Epidermal melanocyte (primary cell): ENCODE data around the gene TBC1D16.

Experiments used
- DNase-seq: peaks from one replicate; pipeline ENCODE4 v3.0.0; 2011; ENCODE audit warnings: low spot score; ENCODE audit not compliant: insufficient read length

Gene TBC1D16

DNA sequence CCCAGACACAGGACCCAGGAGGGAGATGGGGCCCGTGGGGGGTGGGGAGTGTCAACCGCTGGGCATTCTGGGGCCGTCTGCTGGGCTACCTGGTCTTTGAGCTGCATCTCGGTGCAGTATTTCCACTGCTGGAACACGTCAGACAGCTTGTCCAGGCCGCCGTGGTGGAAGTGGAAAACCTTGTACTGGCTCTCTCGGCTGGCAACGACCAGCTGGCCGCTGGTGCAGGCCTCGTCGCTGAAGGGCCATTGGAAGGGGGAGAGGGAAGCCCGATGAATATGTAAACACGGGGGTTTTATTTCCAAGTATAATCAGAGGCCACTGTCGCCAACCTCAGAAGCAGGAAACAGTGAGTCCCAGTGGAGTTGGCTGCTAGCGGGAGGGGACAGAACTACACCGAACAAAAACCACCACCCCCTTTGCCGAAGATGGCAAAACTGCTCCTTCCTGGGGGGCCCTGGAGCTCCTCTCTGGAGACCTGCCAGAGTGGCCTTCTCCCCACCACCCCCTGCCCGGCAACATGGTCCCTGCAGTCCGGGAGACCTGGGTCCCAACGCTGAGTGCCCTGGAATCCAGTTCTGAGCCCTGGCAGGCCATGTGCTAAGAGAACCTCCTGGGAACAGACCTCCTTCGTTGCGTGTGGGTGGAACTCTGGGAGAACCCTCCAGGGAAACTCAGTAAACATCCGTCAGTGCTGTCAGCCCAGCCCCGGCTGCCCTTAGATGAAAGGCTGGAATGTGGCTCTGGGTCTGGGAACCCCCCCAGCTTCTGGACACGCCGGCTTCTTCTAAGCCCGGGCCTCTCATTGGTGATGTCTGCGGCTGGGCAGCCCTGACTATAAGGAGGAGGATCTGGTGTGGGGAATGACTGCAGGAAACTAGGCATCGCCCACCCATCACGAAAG, 84.1 kb downstream of the TBC1D16 start:
- peak; percentile 77 for DNase-seq

DNA sequence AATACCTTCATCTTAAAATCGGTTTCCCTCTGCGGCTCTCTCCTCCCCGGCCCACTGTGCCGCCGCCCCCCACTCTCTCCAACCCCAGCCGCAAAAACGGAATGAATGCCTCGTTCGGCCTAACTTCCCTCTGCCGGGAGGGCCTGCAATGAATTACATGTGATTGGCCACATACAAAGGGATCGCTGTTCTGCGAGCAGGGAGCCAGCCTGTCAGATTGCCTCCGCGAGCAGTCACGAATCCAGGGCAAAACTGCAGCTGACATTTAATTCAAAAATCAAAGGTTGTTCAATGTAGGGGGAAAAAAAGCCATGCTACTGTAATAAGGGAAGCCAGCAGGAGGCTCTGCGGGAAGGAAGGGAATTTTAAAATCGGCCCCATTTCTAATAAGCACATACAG, 84.9 kb downstream of the TBC1D16 start:
- peak; percentile 85 for DNase-seq

DNA sequence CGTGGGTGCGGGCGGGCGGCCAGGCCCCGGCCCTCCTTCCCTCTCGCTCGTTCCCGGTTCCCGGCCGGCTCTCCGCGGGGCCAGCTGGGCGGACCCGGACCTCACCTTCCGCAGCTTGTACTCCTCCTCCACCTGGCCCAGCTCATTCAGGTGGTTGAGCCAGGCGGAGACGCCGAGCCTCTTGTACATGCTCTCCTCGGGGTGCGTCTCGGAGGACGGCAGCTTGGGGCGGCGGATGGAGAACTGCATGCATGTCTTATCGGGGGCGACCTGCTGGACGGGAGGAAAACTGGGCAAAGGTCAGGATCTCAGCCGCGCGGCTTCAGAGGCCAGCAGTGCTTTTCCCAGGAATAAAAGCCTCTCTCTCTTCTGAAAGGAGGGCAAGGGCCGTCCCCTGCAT, 85.4 kb downstream of the TBC1D16 start:
- DNase-seq, result no peak

DNA sequence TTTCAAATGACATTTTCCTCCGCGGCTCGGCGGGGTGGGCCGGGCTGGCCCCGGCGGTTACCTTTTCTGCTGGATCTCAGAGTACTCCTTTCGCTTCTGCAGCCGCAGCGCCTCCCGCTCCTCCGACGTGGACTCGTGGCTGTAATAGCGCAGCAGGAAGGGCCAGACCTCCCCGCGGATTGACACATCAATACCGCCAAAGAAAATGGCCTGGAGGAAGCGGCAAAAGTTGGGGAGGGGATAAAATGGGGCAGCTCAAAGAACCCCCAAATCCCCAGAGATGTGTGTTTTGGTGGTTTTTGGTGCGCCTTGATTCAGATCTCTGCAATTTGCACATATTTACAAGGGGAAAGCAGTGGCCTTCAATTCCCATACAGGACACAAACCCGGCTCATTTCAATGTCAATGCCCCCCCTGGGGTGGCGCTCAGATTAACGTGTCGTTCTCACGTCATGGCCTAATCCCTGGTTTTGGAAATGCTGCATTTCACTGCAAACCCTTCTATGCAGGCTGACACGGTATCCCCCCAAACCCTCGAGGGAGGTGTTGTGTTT, 85.9 kb downstream of the TBC1D16 start:
- DNase-seq, result no peak

DNA sequence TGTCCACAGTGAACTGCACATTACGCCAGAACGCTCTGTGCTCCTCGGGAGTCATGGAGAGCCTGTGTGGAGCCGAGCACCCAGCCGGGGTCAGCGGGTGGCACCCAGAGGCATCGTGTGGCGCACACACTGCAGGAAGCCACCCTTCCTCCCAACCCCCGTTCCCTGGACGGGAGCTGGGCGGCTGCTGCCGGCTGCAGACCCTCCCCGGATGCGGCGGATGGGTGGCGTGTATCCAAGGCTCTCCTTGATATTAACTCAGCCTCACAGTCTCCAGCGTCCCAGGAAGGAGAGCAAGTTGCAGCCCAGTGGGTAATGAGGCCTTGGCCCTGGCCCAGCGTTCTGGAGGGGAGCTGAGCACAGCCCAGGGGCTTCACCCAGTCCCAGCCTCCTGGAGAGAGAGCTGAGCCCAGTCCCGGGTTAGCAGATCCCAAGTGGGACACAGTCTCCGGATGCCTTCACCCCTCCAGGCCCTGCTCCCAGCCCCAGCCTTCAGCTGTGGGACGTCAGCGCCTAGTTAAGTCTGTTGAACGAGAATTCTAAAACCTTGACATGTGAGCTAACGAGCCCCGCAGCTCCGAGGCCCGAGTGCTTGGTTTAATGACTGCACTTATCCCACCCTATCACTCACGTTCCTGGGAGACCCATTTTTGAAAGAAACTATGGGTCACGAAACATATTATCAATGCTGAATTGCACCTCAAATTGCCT, 86.6 kb downstream of the TBC1D16 start:
- DNase-seq, result no peak

- no peak for DNase-seq
These were observed 87.2 kb downstream of the TBC1D16 start for GRCh38 chr17:79948406-79948944.

DNA sequence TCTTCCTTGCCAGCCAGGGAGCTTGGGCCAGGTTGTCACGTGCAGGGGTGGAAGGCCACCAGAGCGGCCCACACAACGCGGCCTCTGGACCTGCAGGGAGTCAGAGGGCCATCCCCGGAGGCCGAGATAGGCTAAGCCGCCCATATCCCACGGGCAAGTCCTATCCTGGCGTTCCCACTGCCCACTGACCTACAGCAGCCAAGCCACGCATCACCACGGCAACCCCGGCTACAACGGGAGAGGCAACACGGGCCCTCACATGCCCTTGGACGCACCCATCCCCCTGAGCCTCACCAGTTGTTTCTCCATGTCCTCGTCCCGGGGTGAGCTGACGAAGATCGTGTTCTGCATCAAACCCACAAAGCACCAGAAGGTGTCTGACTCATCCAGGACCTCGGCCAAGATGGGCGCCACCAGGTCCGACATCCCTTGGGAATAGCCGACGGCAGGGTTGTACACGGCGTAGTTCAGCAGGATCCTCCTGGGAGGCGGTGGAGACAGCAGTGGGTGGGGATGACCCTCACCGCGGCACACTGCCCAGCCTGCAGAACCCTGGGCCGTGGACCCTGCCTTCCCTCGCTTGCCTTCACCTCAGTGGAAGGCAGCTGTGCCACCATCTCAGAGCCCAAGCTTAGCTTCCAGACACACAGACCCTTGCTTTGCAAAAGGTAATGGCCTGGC, 88.2 kb downstream of the TBC1D16 start:
- no peak for DNase-seq

DNA sequence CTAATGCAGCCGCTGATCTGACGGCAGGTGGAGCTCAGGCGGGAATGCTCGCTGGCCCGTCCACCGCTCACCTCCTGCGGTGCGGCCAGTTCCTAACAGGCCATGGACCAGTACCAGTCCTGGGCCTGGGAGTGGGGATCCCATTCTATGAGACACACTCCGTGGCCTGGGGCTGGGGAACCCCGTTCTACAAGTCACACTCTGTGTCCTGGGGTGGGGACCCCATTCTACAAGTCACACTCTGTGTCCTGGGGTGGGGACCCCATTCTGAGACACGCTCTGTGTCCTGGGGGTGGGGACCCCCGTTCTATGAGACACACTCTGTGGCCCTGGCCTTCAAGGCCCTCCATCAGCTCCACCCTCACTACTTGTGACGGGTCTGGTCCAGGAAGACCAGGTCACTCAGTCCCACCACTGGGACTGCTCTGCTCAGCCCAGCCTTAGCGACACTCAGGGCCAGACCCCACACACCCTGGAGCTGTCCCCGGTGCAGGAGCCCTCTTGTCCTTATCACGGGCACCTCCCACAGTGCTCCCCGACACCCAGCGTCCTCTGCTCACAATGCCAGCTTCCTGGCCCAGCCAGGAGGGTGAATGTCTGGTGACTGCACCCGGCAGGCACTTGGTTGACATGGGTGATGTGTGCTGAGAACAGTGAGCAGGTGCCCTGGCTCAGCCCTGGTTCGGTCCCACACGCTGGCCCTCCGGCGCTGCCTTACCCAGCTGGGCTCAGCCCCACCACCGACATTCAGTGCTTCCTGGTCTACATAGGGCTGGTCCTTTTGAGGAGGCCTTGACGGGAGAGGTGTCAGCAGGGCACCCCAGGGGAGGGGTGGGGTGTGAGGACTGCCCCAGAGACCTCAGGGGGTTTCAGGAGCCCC, 89.1 kb downstream of the TBC1D16 start:
- DNase-seq, result no peak

DNA sequence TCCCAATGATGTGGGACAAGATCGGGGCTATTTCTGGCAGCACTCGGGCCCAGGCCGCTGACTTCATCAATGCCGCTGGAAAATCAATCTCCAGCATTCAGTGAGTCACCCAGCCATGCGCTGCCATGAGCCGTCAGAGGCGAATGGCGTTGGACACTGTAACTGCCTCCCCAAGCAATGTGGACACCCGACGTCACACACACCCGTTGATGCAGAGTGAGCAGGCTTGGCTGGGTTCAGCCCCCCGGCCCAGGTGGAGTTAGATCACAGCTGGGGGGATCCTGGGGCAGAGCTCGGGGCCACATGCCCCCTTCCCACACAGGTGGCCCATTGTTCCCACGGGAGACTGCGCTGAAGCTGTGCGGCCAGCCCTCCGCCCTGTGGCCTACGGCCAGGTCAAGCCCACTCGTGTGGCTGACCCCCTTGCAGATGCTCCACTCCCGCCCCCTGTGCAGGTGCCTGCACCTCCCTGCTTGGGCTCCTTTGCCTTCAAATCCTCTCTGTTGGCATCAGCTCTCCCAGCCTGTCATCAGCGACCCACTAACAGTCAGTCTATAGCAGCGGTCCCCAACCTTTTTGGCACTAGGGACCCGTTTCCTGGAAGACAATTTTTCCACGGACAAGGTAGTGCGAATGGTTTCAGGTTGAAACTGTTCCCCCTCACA, 89.9 kb downstream of the TBC1D16 start:
- peak; percentile 13 for DNase-seq

DNA sequence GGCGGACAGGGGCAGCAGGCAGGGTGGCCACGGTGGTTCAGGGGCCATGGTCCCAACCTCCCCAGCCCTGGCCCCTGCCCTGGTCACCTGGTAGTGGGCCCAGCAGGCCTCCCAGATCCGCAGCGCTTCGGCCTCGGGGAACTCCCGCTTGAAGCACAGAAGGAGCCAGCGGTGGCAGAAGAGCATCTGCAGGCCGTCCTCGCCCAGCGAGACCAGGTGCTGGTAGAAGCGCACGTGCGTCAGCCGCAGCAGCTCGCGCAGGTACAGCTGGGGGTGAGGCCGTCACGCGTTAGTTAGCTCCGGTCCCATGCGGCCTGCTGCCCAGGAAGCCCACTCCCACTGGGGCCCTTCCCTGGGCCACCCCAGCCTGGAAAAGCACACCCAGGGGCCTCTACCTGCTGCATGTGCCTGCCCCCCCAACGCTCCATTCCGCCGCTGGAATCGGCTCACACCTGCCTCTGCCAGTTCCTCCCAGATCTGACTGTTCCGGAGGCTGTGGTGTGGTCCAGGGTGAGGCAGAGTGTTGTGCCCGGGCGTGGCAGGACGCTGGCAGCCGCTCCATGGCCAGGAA, 90.8 kb downstream of the TBC1D16 start:
- DNase-seq, result no peak

GRCh38 chr17:79944251-79944812, 91.3 kb downstream of the TBC1D16 start:
- peak; percentile 1 for DNase-seq

DNA sequence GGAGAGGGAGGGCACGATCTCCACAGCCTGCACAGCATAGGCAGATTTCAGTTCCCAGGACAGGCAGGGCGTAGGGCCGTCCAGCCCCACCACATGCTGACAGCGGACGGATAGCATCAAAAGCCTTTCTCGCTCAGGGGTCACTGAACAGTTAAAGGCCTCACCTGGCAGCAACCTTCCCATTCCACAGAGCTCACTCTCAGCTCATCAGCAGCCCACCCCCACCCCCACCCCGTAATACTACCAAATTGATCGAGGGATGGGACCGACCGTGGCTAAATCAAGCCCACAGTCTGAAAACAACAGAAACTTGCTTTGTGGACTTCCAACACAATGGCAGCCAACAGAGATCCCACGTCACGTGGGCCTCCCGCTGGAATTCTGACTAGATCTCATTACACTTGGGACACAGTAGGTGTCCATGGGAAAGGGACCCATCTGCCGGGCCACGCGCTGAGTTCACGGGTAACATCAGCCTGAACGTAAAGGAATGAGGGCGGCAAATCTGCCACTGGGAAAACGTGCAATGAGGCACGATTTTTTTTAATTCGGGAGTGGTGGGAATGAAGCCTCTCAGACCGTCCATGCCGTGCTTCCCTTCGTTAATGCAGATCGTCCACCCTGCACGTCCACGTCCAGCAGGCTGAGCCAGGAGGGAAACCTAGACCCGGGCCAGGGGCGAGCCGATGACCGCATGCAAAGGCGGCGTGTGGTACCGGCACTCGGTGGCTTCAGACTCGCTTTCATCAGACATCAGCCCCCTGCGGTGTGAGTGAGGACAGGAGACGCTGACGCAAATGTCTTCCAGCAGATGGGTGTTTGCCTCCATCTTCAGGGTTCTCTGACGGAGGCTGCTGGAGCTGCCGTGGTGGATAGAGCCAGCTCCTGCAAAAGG, 92.1 kb downstream of the TBC1D16 start:
- peak; percentile 8 for DNase-seq

DNA sequence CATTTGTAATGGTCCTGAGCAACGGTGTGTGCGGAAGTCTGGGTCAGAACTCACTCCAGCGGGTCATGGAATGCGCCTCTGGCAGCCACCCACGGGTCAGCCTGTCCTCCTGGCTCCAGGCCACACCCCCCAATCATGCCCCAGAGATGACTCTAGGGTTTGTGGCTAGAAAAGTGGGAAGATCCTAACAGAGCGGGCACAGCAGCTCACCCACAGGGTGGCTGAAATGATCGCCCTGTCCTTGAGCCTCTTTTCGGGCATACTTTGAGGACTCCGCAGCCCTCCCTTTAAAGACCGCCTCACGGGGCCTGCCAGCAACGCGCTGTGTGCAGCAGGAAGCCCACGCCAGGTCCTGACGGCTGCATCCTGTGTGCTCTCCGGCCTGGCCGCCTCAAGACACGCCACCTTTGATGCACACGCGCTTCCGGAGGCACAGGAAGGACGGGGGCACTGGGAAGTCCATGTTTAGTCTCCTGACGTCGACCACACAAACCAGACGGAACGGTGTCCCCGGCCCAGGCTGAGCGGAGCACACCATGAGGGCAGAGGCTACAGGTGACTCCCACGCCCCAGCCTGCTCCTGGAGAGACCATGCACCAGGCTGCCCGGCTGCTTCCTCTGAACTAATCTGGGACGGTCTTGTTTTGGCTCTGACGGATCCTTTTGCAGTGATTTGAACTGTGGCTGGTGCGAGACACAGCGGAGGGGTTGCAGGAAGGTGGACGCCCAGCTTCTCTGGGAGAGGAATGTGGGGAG, 92.9 kb downstream of the TBC1D16 start:
- peak; percentile 36 for DNase-seq

- peak; percentile 9 for DNase-seq
These were observed 93.7 kb downstream of the TBC1D16 start for GRCh38 chr17:79942011-79942405.

DNA sequence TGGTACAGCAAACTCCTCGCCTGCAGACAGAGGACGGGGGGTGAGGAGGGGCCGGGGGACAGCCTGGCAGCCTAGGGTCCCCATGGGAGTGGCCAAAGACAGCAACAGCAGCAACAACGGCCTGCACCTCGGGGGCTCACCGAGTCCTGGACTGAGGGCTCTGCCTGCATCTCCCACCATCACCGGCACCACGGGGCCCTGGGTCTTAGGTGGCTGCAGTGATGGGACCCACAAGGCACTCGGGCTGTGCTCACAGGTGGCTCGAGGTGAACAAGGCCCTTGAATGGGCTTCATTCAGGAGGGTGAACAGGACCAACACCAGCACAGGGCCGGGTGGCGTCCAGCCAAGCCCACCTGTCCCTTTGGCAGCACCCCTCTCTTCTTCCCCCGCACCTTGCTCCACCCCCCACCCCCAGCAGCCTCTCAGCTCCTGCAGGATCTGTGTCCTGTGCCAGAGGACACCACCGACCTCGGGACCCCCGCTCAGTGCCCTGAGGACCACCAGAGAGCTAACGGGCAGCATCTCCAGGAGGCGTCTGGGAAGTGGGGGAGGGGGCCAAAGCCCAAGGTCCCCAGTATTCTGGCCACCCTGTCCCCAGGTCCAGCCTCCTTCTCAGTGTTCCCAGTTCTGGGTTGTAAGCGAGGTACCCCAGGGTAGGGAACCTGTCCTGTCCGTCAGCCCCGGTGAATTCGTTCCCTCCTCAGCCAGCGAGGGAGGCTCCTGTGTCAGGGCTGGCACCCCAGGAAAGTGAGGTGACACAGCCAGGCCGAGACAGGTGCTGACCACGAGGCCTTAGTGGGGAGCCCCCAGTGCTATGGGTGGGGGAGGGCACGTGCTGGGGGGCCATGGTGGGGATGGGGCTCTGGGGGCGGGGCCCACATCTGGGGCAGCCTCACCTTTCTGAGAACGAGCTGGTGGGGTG, 94.3 kb downstream of the TBC1D16 start:
- DNase-seq, result peak; percentile 8

GRCh38 chr17:79940459-79941087, 95.1 kb downstream of the TBC1D16 start:
- DNase-seq, result peak; percentile 9
